Measurements from ENCODE around the gene TSPAN18.

DNA sequence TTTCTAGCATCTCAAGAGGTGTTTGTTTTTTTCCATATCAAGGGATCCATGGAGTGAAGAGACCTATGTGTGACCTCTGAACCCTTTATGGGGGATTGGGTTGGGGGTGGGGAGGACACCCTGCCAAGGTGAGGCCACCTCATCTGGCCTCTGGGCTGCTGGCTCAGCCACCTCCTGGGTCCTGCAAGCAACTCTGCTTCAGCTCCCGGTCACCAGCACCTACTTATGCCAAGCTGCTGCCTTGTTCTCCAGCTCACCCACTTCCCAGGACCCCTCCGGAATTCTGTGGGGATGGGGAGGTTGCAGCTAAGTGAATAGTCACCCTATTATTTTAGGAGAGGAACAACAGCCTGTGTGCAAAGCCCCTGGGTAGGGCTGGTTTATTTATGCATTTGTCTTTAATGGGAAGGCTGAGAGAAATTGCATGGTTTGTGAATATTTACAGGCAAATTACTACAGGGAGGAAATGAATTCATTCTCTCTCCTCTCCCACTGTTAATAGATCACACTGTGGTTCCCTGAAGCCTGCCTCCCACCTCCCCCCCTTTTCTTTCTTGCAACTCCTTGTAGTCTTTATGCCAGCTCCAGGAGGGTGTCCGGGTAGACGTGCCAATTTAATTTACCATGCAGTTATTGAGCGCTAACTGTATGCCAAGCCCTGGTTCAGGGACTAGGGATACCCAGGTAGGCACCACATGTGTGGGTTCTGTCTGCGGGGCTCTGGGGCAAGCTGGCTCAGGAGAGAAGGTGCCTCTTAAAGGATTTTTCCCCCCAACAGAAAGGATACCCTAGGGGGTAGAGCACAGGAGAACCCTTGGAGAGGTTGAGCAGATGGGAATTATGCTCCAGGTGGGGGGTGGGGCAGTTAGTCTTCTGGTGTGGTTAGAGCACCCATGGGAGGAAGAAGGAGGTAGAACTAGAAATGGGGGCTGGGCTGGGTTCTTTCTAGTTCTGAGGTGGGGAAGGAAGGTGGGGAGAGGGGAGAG is 50.7 kb downstream of the TSPAN18 start:
- no peak for TF ChIP-seq EZH2 (IDR thresholded peaks at IDR 0.05; ENCODE audit: borderline replicate concordance, low read length)
- TF ChIP-seq, protein P1, sequence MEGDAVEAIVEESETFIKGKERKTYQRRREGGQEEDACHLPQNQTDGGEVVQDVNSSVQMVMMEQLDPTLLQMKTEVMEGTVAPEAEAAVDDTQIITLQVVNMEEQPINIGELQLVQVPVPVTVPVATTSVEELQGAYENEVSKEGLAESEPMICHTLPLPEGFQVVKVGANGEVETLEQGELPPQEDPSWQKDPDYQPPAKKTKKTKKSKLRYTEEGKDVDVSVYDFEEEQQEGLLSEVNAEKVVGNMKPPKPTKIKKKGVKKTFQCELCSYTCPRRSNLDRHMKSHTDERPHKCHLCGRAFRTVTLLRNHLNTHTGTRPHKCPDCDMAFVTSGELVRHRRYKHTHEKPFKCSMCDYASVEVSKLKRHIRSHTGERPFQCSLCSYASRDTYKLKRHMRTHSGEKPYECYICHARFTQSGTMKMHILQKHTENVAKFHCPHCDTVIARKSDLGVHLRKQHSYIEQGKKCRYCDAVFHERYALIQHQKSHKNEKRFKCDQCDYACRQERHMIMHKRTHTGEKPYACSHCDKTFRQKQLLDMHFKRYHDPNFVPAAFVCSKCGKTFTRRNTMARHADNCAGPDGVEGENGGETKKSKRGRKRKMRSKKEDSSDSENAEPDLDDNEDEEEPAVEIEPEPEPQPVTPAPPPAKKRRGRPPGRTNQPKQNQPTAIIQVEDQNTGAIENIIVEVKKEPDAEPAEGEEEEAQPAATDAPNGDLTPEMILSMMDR (IDR thresholded peaks at IDR 0.05; ENCODE audit: low read length) = no peak

Data from OCI-LY1 (cell line).